Measurements from ENCODE around the gene L1TD1. TPM values are rescaled to one million over a fixed set of nuclear protein-coding genes. Genes with fewer than 3 reads are reported as not detected.
"Not testable (repeated sequence)": the region's sequence is repeated elsewhere in the genome, so short reads cannot be mapped to it uniquely, and the experiment has no call there.

Gene L1TD1
- polyA plus RNA-seq, 1 donor (not counting 4 experiments of a cell fraction or from before 2014, with no cell fraction given) = 0.24 TPM

DNA sequence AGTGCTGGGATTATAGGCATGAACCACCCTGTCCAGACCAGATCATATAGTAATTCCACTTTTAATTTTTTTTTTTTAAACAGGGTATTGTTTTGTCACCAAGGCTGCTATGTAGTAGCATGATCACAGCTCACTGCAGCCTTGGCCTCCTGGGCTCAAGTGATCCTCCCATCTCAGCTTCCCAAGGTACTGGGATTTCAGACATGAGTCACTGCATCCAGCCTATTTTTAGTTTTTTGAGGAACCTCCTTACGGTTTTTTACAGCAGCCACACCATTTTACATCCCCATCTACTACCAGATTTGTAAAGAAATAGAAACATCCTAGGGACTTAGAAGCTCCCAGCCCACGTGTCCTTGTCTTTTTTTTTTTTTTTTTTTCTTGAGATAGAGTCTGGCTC, 24.0 kb downstream of the L1TD1 start:
- no peaks in the 10 kb centered on the region for H3K27me3 ChIP-seq (ENCODE audit: control insufficient read depth, extremely low read depth, insufficient read depth, low read length)
- TF ChIP-seq, protein P1, sequence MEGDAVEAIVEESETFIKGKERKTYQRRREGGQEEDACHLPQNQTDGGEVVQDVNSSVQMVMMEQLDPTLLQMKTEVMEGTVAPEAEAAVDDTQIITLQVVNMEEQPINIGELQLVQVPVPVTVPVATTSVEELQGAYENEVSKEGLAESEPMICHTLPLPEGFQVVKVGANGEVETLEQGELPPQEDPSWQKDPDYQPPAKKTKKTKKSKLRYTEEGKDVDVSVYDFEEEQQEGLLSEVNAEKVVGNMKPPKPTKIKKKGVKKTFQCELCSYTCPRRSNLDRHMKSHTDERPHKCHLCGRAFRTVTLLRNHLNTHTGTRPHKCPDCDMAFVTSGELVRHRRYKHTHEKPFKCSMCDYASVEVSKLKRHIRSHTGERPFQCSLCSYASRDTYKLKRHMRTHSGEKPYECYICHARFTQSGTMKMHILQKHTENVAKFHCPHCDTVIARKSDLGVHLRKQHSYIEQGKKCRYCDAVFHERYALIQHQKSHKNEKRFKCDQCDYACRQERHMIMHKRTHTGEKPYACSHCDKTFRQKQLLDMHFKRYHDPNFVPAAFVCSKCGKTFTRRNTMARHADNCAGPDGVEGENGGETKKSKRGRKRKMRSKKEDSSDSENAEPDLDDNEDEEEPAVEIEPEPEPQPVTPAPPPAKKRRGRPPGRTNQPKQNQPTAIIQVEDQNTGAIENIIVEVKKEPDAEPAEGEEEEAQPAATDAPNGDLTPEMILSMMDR (optimal IDR thresholded peaks at IDR 0.05 in 1 of 3, IDR thresholded peaks at IDR 0.05 in 1 of 3, conservative IDR thresholded peaks at IDR 0.05 in 1 of 3; ENCODE audit: extremely low read depth in 1 of 3, insufficient read depth in 2 of 3, low read length in 3 of 3) = no peak
- no peak for TF ChIP-seq EZH2 (IDR thresholded peaks at IDR 0.05; ENCODE audit: low read length)
- H2AFZ ChIP-seq (ENCODE audit: control insufficient read depth, low read length) = no peak overlapping the region
- H3K9me3 ChIP-seq (ENCODE audit: control insufficient read depth, low read depth, low read length) = no peaks in the 10 kb centered on the region
- H3K27ac ChIP-seq (ENCODE audit: control insufficient read depth, insufficient read depth, low read length) = no peak overlapping the region
- H4K20me1 ChIP-seq (ENCODE audit: control insufficient read depth, extremely low read depth, insufficient read depth, low read length) = no peaks in the 10 kb centered on the region
- no peak overlapping the region for H3K9ac ChIP-seq (ENCODE audit: control insufficient read depth, extremely low read depth, insufficient read depth, low read length)
- dilution Hi-C loops (cut with MboI; ENCODE audit: extremely low pct_ligation_motif_present, low sequenced_read_pairs) = no loop called here
- no peaks in the 10 kb centered on the region for H3K79me2 ChIP-seq (ENCODE audit: control insufficient read depth, insufficient read depth, low read length)
- H3K4me3 ChIP-seq (ENCODE audit: control insufficient read depth in 2 of 3, extremely low read depth in 1 of 3, insufficient read depth in 2 of 3, low read depth in 1 of 3, low read length in 3 of 3) = no peak overlapping the region
- no peak for DNase-seq (ENCODE audit: low read depth, low spot score)
- no peak overlapping the region for H3K4me2 ChIP-seq (ENCODE audit: control insufficient read depth, extremely low read depth, insufficient read depth, low read depth, low read length)
- FAIRE-seq = no peak
- no peaks in the 10 kb centered on the region for H3K36me3 ChIP-seq (ENCODE audit: control insufficient read depth in 2 of 2, extremely low read depth in 1 of 2, insufficient read depth in 2 of 2, low read length in 2 of 2)
- H3K4me1 ChIP-seq (ENCODE audit: control insufficient read depth, extremely low read depth, insufficient read depth, low read length) = no peaks in the 10 kb centered on the region
- no peaks in the 10 kb centered on the region for H3K9me1 ChIP-seq (ENCODE audit: control insufficient read depth, extremely low read depth, insufficient read depth, low read length)

DNA sequence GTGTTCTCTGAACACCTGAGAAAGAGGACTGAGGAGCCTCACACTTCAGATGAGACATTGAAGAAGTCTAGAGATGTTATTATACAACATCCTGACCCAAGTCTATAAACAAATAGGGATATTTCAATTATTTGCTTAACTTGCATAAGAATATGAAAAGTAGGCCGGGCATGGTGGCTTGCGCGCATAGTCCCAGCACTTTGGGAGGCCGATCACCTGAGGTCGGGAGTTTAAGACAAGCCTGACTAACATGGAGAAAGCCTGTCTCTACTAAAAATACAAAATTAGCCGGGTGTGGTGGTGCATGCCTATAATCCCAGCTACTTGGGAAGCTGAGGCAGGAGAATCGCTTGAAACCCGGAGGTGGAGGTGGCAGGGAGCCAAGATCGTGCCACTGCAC, 25.8 kb downstream of the L1TD1 start:
- dilution Hi-C loops (cut with MboI; ENCODE audit: extremely low pct_ligation_motif_present, low sequenced_read_pairs); FAIRE-seq; H3K36me3 ChIP-seq (ENCODE audit: control insufficient read depth in 2 of 2, extremely low read depth in 1 of 2, insufficient read depth in 2 of 2, low read length in 2 of 2); H3K9ac ChIP-seq (ENCODE audit: control insufficient read depth, extremely low read depth, insufficient read depth, low read length); H3K4me3 ChIP-seq (ENCODE audit: control insufficient read depth in 2 of 3, extremely low read depth in 1 of 3, insufficient read depth in 2 of 3, low read depth in 1 of 3, low read length in 3 of 3); H3K27ac ChIP-seq (ENCODE audit: control insufficient read depth, insufficient read depth, low read length); H3K4me1 ChIP-seq (ENCODE audit: control insufficient read depth, extremely low read depth, insufficient read depth, low read length); DNase-seq (ENCODE audit: low read depth, low spot score); H3K27me3 ChIP-seq (ENCODE audit: control insufficient read depth, extremely low read depth, insufficient read depth, low read length); H3K79me2 ChIP-seq (ENCODE audit: control insufficient read depth, insufficient read depth, low read length); H3K4me2 ChIP-seq (ENCODE audit: control insufficient read depth, extremely low read depth, insufficient read depth, low read depth, low read length); H4K20me1 ChIP-seq (ENCODE audit: control insufficient read depth, extremely low read depth, insufficient read depth, low read length); H3K9me3 ChIP-seq (ENCODE audit: control insufficient read depth, low read depth, low read length); H3K9me1 ChIP-seq (ENCODE audit: control insufficient read depth, extremely low read depth, insufficient read depth, low read length); H2AFZ ChIP-seq (ENCODE audit: control insufficient read depth, low read length): not testable (repeated sequence)

GRCh38 chr1:62221171-62221570, 26.5 kb downstream of the L1TD1 start:
- H3K4me3 ChIP-seq (ENCODE audit: control insufficient read depth in 2 of 3, extremely low read depth in 1 of 3, insufficient read depth in 2 of 3, low read depth in 1 of 3, low read length in 3 of 3) = no peak overlapping the region
- TF ChIP-seq EZH2 (IDR thresholded peaks at IDR 0.05; ENCODE audit: low read length) = no peak
- TF ChIP-seq, protein P1 (optimal IDR thresholded peaks at IDR 0.05 in 1 of 3, IDR thresholded peaks at IDR 0.05 in 1 of 3, conservative IDR thresholded peaks at IDR 0.05 in 1 of 3; ENCODE audit: extremely low read depth in 1 of 3, insufficient read depth in 2 of 3, low read length in 3 of 3) = no peak
- no peak overlapping the region for H3K9ac ChIP-seq (ENCODE audit: control insufficient read depth, extremely low read depth, insufficient read depth, low read length)
- no peak overlapping the region for H3K27ac ChIP-seq (ENCODE audit: control insufficient read depth, insufficient read depth, low read length)
- dilution Hi-C loops (cut with MboI; ENCODE audit: extremely low pct_ligation_motif_present, low sequenced_read_pairs) = no loop called here
- H2AFZ ChIP-seq (ENCODE audit: control insufficient read depth, low read length) = no peak overlapping the region
- FAIRE-seq (no peak), DNase-seq (ENCODE audit: low read depth, low spot score) (no peak)
- no peaks in the 10 kb centered on the region for H3K9me3 ChIP-seq (ENCODE audit: control insufficient read depth, low read depth, low read length)
- no peaks in the 10 kb centered on the region for H3K27me3 ChIP-seq (ENCODE audit: control insufficient read depth, extremely low read depth, insufficient read depth, low read length)
- H3K4me1 ChIP-seq (ENCODE audit: control insufficient read depth, extremely low read depth, insufficient read depth, low read length) = no peaks in the 10 kb centered on the region
- H3K9me1 ChIP-seq (ENCODE audit: control insufficient read depth, extremely low read depth, insufficient read depth, low read length) = no peaks in the 10 kb centered on the region
- H3K4me2 ChIP-seq (ENCODE audit: control insufficient read depth, extremely low read depth, insufficient read depth, low read depth, low read length) = no peak overlapping the region
- no peaks in the 10 kb centered on the region for H3K79me2 ChIP-seq (ENCODE audit: control insufficient read depth, insufficient read depth, low read length)
- H4K20me1 ChIP-seq (ENCODE audit: control insufficient read depth, extremely low read depth, insufficient read depth, low read length) = no peaks in the 10 kb centered on the region
- H3K36me3 ChIP-seq (ENCODE audit: control insufficient read depth in 2 of 2, extremely low read depth in 1 of 2, insufficient read depth in 2 of 2, low read length in 2 of 2) = no peaks in the 10 kb centered on the region

Data from keratinocyte (primary cell).